SK-N-SH treated with all-trans-retinoic acid at 6 μM for 48 hours (cell line): ENCODE measurements around the gene MARCKS.

Experiments
- ARNTL ChIP-seq: fragments of 450-650 bp; formaldehyde crosslinking; IDR thresholded peaks from 2 replicates; pipeline ENCODE4 v1.5.0; 2020; ENCODE audit warnings: low read depth, mild to moderate bottlenecking, moderate library complexity, borderline replicate concordance
- BACH2 ChIP-seq: fragments of 250-450 bp; sonication (Bioruptor Pico); IDR thresholded peaks from 2 replicates; pipeline ENCODE4 v1.9.0; 2021; ENCODE audit warnings: mild to moderate bottlenecking, borderline replicate concordance
- GLIS3 ChIP-seq: fragments of 250-450 bp; sonication (Bioruptor Pico); IDR thresholded peaks from 2 replicates; pipeline ENCODE4 v1.5.0; 2020; ENCODE audit warnings: mild to moderate bottlenecking, moderate library complexity
- ISL1 ChIP-seq: fragments of 250-450 bp; sonication (Bioruptor Pico); IDR thresholded peaks from 2 replicates; pipeline ENCODE4 v2.1.2; 2022; ENCODE audit warnings: mild to moderate bottlenecking, moderate library complexity
- OSR1 ChIP-seq: fragments of 250-450 bp; sonication (Bioruptor Pico); IDR thresholded peaks from 2 replicates; pipeline ENCODE4 v1.8.0; 2022; ENCODE audit warnings: moderate library complexity, mild to moderate bottlenecking, inconsistent platforms
- PATZ1 ChIP-seq: fragments of 250-450 bp; sonication (Bioruptor Pico); IDR thresholded peaks from 2 replicates; pipeline ENCODE4 v1.8.0; 2020; ENCODE audit warnings: mild to moderate bottlenecking, moderate library complexity, borderline replicate concordance
- RARB ChIP-seq: fragments of 250-450 bp; sonication (Bioruptor Pico); IDR thresholded peaks from 2 replicates; pipeline ENCODE4 v1.8.0; 2021; ENCODE audit warnings: mild to moderate bottlenecking, moderate library complexity
- SNAI2 ChIP-seq: fragments of 250-450 bp; sonication (Bioruptor Pico); IDR thresholded peaks from 2 replicates; pipeline ENCODE4 v1.5.0; 2020; ENCODE audit warnings: mild to moderate bottlenecking, moderate library complexity
- TCF4 ChIP-seq: fragments of 250-450 bp; sonication (Bioruptor Pico); IDR thresholded peaks from 2 replicates; pipeline ENCODE4 v1.8.0; 2021; ENCODE audit warnings: mild to moderate bottlenecking, moderate library complexity, borderline replicate concordance
- ZC3H10 ChIP-seq: fragments of 250-450 bp; sonication (Bioruptor Pico); IDR thresholded peaks from 2 replicates; pipeline ENCODE4 v1.5.1; 2021; ENCODE audit warnings: mild to moderate bottlenecking, moderate library complexity
- ZFP3 ChIP-seq: fragments of 250-450 bp; sonication (Bioruptor Pico); IDR thresholded peaks from 2 replicates; pipeline ENCODE4 v1.5.0; 2020; ENCODE audit warnings: mild to moderate bottlenecking, moderate library complexity
- ZFP30 ChIP-seq: fragments of 450-650 bp; formaldehyde crosslinking; IDR thresholded peaks from 2 replicates; pipeline ENCODE4 v1.5.0; 2022; ENCODE audit warnings: mild to moderate bottlenecking, moderate library complexity
- ZNF8 ChIP-seq: fragments of 450-650 bp; formaldehyde crosslinking; IDR thresholded peaks from 2 replicates; pipeline ENCODE4 v1.5.0; 2020; ENCODE audit warnings: mild to moderate bottlenecking, moderate library complexity
- TF ChIP-seq, protein P1 (sequence below): fragments of 250-450 bp; sonication (Bioruptor Pico); IDR thresholded peaks from 2 replicates; pipeline ENCODE4 v1.5.1; 2021; ENCODE audit warnings: mild to moderate bottlenecking, moderate library complexity

- TF ChIP-seq ARNTL (CRISPR knock-in tag) (no peak), TCF4 (CRISPR knock-in tag) (no peak), ISL1 (no peak), SNAI2 (no peak), PATZ1 (CRISPR knock-in tag) (no peak), ZC3H10 (CRISPR knock-in tag) (no peak), ZFP3 (no peak), GLIS3 (no peak), ZNF8 (CRISPR knock-in tag) (no peak), ZFP30 (CRISPR knock-in tag) (no peak), RARB (CRISPR knock-in tag) (no peak), OSR1 (CRISPR knock-in tag) (no peak), BACH2 (CRISPR knock-in tag) (no peak)
- TF ChIP-seq, protein P1, sequence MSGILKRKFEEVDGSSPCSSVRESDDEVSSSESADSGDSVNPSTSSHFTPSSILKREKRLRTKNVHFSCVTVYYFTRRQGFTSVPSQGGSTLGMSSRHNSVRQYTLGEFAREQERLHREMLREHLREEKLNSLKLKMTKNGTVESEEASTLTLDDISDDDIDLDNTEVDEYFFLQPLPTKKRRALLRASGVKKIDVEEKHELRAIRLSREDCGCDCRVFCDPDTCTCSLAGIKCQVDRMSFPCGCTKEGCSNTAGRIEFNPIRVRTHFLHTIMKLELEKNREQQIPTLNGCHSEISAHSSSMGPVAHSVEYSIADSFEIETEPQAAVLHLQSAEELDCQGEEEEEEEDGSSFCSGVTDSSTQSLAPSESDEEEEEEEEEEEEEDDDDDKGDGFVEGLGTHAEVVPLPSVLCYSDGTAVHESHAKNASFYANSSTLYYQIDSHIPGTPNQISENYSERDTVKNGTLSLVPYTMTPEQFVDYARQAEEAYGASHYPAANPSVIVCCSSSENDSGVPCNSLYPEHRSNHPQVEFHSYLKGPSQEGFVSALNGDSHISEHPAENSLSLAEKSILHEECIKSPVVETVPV (CRISPR knock-in tag) = no peak
These were observed 3.2 kb downstream of the MARCKS start for GRCh38 chr6:113860181-113860955.
